Stimulated activated CD4-positive, alpha-beta T cell treated with anti-CD3 and anti-CD28 coated beads, Interleukin-2, amount 100 ng/mL, for 24 hours (primary cell): ENCODE measurements around the gene KRTAP4-8.
"Not testable (repeated sequence)": the region's sequence is repeated elsewhere in the genome, so short reads cannot be mapped to it uniquely, and the experiment has no call there.

Experiments
- DNase-seq, 2 donors: peaks; one replicate each; pipeline ENCODE4 v3.0.0-alpha.2; 2020

Gene KRTAP4-8

GRCh38 chr17:41107941-41108450 is 10.1 kb upstream of the KRTAP4-8 start:
- no peak for DNase-seq

DNA sequence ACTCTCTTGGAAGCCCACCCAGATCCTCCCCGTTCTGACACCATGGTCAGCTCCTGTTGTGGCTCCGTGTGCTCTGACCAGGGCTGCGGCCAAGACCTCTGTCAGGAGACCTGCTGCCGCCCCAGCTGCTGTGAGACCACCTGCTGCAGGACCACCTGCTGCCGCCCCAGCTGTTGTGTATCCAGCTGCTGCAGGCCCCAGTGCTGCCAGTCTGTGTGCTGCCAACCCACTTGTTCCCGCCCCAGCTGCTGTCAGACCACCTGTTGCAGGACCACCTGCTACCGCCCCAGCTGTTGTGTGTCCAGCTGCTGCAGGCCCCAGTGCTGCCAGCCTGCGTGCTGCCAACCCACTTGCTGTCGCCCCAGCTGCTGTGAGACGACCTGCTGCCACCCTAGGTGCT is 7.4 kb upstream of the KRTAP4-8 start, which contains the start of gene KRTAP4-9:
Gene KRTAP4-9, plus strand, starts transcription at position 43 of the 400 bp plus-strand sequence. Its CDS starts 0 bp downstream, at position 43.
- not testable (repeated sequence) for DNase-seq

DNA sequence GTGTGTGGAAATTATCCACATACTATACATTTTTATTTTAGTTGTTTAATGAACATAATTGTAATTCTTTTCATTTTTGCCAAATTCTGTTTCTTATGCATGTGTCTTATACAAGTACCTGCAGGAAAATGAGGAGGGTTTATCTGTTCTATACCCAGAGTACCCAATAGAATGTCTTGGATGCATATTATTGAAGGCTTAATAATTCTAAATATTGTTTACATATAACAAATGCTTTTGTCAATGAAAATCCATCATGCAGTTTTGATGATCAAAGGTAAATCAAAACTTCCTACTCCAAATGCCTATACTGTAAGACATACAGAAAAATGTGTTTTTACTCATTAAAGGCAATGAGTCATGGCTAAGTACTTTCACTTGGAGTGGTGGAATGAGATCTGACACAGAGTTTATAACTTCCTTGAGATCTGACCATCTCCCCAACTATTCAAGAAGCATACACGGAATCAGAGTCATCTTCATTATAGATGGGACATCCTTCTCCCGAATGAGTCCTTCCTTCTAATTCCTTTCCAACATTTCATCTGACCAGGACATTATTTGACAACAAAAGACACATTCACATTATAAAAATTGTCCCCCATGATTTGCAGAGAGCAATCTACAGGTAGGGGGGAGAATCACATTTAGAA is 6.6 kb upstream of the KRTAP4-8 start:
- not testable (repeated sequence) for DNase-seq

DNA sequence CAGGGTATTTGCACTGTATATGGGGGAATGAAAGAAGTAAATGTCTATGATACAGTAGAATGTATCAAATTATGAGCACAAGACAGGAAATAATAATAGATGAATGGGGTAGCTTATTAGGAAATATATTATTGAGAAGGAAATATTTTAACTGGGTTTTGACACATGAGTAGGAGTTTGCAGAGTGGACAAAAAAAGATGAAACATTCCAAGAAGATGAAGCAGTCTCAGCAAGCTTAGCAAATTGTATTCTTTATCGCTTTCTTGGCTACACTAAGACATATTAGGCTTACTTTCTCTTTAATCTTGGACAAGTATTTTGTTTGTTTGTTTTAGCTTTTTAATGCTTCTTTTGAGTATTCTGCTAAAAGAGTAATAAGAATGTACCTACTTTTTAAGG is 6.0 kb upstream of the KRTAP4-8 start:
- no peak for DNase-seq

- no peak for DNase-seq
Measured at GRCh38 chr17:41101586-41102259, 3.8 kb upstream of the KRTAP4-8 start, which contains the start of gene KRTAP4-16. TSS of gene KRTAP4-16 (minus strand) at chr17:41102209. CDS start at chr17:41102209, 0 bp downstream.

DNA sequence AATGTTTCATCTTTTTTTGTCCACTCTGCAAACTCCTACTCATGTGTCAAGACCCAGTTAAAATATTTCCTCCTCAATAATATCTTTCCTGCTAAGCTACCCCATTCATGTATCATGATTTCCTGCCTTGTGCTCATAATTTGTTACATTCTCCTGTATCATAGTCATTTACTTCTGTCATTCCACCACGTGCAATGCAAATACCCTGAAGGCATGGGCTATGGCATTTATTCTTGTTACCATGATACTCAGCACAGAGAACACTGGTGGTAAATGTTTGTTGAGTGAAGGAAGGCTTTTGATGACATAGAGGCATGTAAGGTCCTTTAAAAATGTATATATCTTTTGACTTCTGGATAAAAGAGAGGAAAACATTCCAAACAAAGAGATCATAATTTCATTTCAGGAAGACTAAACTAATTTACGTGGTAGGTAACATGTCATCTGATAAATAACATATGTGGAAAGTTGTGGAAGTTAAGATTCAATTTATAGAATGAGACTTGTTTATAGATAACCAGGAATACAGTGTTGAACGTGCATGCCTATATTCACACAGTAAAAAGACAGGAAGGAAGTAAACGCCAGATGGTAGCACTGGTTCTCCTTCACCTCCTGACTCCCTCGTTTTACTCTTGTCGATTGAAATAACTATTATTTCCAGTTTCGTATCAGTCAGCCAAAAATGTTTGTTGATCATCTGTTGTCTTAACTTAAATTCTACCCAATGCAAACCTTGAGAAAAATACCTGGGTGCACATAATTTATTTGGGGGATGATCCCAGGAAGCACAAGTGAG is 1.9 kb upstream of the KRTAP4-8 start:
- DNase-seq = not testable (repeated sequence)

DNA sequence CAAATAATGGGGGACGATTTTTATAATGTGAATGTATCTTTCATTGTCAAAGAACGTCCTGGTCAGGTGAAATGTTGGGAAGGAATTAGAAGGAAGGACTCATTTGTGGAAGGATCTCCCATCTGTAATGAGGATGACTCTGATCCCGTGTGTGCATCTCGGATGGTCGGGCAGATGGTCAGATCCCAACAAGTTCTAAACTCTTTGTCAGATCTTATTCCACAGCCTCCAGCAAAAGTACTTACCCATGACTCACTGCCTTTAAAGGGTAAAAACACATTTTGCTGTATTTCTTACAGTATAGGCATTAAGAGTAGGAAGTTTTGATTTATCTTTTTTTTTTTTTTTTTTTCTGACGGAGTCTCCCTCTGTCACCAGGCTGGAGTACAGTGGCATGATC is 539 bp upstream of the KRTAP4-8 start:
- no peak for DNase-seq

DNA sequence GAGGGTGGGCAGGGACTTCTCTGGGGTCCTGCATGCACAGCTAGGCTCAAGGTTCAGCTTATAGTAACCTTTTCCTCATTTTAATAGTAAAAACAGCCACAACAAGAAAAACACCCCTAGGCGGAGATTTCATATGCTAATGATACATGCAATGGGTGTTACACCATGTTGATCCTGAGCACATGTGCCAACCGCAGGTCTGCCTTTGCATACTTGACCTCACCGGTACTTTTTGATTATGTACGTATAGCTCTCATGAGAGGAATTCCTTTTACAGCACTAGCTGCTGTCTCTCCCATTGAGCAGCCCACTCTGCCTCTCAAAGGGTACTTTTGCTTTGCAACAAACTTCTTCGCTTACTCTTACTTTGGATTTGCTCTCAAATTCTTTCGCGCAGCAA is 1.9 kb downstream of the KRTAP4-8 start:
- DNase-seq = no peak

- not testable (repeated sequence) for DNase-seq
Measured at GRCh38 chr17:41088760-41089352, 9.1 kb downstream of the KRTAP4-8 start.

GRCh38 chr17:41084100-41084856 is 13.7 kb downstream of the KRTAP4-8 start, which contains the start of gene KRTAP4-7:
TSS of gene KRTAP4-7 (plus strand) at chr17:41084150. CDS start at chr17:41084207, 57 bp downstream.
- not testable (repeated sequence) for DNase-seq

DNA sequence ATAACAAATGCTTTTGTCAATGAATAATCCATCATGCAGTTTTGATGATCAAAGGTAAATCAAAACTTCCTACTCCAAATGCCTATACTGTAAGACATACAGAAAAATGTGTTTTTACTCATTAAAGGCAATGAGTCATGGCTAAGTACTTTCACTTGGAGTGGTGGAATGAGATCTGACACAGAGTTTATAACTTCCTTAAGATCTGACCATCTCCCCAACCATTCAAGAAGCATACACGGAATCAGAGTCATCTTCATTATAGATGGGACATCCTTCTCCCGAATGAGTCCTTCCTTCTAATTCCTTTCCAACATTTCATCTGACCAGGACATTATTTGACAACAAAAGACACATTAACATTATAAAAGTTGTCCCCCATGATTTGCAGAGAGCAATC is 14.5 kb downstream of the KRTAP4-8 start:
- DNase-seq = not testable (repeated sequence)

- DNase-seq = no peak
Measured at GRCh38 chr17:41082626-41083025, 15.3 kb downstream of the KRTAP4-8 start.

GRCh38 chr17:41076788-41077187 is 21.2 kb downstream of the KRTAP4-8 start:
- DNase-seq = no peak

- DNase-seq = no peak
Measured at GRCh38 chr17:41073676-41074075, 24.3 kb downstream of the KRTAP4-8 start.

- DNase-seq = no peak
Measured at GRCh38 chr17:41071606-41072360, 26.2 kb downstream of the KRTAP4-8 start.

GRCh38 chr17:41069031-41069430 is 28.9 kb downstream of the KRTAP4-8 start:
- no peak for DNase-seq

GRCh38 chr17:41067281-41067680 is 30.7 kb downstream of the KRTAP4-8 start:
- no peak for DNase-seq

DNA sequence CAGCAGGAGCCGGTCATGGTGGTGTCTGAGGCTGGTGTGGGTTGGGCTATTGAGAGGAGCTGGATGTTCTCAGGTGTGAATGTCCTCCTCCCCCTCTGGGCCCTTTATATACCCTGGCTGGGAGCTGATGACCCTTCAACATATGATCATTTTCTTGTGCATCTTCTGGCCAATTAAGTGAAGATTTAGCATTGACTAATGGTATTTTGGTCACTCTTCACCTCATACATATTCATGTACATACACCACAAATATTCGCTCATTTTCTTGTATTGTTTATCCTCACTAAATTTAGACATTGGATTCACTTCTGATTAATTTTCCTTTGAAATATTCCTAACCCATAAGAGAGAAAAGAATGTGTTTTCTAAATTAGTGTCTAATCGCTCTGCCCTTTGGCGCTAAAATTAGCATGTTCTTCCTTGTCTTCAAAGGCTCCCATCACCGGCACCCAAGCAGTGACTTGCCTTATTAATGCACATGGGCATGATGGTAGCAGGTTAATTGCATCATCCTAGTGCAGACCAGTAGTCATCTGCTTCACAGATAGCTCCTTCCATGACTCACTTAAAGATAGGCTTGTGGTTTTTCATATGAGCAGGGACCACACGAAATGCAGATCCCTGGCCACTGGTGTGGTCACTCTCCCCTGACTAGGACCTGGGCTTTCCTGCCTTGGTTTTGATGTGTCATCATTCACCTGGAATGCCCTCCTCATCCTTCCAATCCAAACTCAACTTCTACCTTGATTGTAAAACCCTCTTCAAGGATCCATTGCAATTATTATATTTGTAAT is 31.9 kb downstream of the KRTAP4-8 start, which contains the start of gene KRTAP2-4:
Gene KRTAP2-4, minus strand, starts transcription at position 51 of the 796 bp plus-strand sequence. Its CDS starts 34 bp downstream, at position 17.
- DNase-seq = no peak

- not testable (repeated sequence) for DNase-seq
Measured at GRCh38 chr17:41065016-41065689, 32.8 kb downstream of the KRTAP4-8 start.
